Esophagus squamous epithelium (tissue), 5 donors: ENCODE measurements around the gene PITRM1. TPM values are rescaled to one million over a fixed set of nuclear protein-coding genes. Genes with fewer than 3 reads are reported as not detected.

Experiments
- DNase-seq: peaks from one replicate; lab custom pipeline; 2025; lab: John Stamatoyannopoulos, UW
- H3K27ac ChIP-seq, 4 donors: fragments of 200-600 bp; sonication (generic); one replicate each; pipeline ENCODE4 v1.5.1; 2016 to 2019; ENCODE audit warnings: mild to moderate bottlenecking in 1 of 4
- H3K27me3 ChIP-seq, 4 donors: fragments of 200-600 bp; sonication (generic); 1 replicate in 3 of 4; 2 replicates in 1 of 4; pipeline versions ENCODE4 v1.5.1 to v1.6.0; 2017 to 2021; ENCODE audit warnings: antibody characterized with exemption in 1 of 4
- H3K36me3 ChIP-seq, 3 donors: fragments of 200-600 bp; sonication (generic); one replicate each; pipeline ENCODE4 v1.5.1; 2016 to 2019
- H3K4me1 ChIP-seq, 3 donors: fragments of 200-600 bp; sonication (generic); one replicate each; pipeline ENCODE4 v1.5.1; 2017 to 2019
- H3K4me3 ChIP-seq, 4 donors: fragments of 200-600 bp; sonication (generic); 1 replicate in 3 of 4; 2 replicates in 1 of 4; pipeline ENCODE4 v1.5.1; 2016 to 2019; ENCODE audit warnings: mild to moderate bottlenecking in 2 of 4, moderate library complexity in 1 of 4
- H3K9me3 ChIP-seq, 3 donors: fragments of 200-600 bp; sonication (generic); one replicate each; pipeline ENCODE4 v1.5.1; 2016 to 2019
- POLR2A ChIP-seq, 4 donors: fragments of 450-650 bp; IDR thresholded peaks; one replicate each; pipeline ENCODE4 v1.6.1; 2017; ENCODE audit warnings: antibody characterized with exemption in 4 of 4, mild to moderate bottlenecking in 4 of 4, moderate library complexity in 3 of 4
- WGBS, 2 donors: methylation state at CpG; one replicate each; pipeline ENCODE4 v1.1.5; 2018; 5-methylcytosine and 5-hydroxymethylcytosine counted together
- intact Hi-C: fragments of 100-400 bp; cut with DNase I; formaldehyde crosslinking; loops from one replicate; pipeline ENCODE4 v1.15.0; 2022
- total RNA-seq, 4 donors: library from RNA; depleted of rRNA; stranded (reverse); fragments of >200 nt; gene quantifications; one replicate each; pipeline ENCODE4 v1.1.0, GENCODE V29; 2016
- TF ChIP-seq, protein P1 (sequence below), 6 experiments: fragments of 450-650 bp in 4 of 6; fragments of 200-600 bp in 2 of 6; sonication (generic) in 2 of 6; IDR thresholded peaks; one replicate each; pipeline ENCODE4 v1.5.1; 2016 to 2019; ENCODE audit warnings: antibody characterized with exemption in 6 of 6, mild to moderate bottlenecking in 4 of 6, moderate library complexity in 4 of 6
- donor health status: DM: yes; HTN: yes; CAD: no.

Gene PITRM1
- total RNA-seq, 4 donors from 2014 or later = 59.2 to 72.5 (median 65.9) TPM

DNA sequence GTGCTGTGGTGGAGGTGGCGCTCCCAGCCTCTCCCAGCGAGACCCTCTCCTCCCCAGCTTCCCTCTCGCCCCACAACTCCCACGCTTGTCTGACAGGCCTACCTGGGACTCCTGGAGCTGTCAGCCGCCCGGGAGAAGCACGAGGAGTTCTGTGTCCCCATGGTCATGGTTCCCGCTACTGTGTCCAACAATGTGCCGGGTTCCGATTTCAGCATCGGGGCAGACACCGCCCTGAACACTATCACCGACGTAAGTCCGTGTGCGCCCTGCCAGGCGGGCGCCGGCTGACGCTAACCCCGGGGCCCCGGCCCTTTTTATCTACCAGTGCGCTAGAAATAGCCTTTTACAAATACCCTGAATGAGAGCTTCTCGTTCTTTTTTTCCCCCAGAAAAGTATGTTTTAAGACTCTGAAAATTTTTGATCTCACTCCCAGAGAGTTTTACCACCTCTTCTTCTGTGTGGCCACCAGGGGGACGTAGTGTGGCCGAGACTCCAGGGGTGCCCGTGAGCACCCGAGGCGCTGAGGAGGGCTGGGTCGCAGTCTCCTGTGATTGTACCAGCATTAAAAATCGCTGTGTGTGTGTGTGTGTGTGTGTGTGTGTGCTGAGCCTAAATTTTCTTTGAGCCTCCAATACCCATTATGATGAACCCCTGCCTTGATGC lies 52.7 kb downstream of the PITRM1 start:
- DNase-seq = no peak
- H3K9me3 ChIP-seq = no peaks in the 10 kb centered on the region
- peak overlapping the region in 1 of 4 donors; percentile 25 for H3K27ac ChIP-seq
- H3K27me3 ChIP-seq = no peaks in the 10 kb centered on the region
- no peak overlapping the region for H3K4me3 ChIP-seq
- 67 to 88% methylated on average over 13 to 26 of the region's 31 CpGs for WGBS, 2 donors
- no peak for TF ChIP-seq POLR2A (IDR thresholded peaks at IDR 0.05)
- TF ChIP-seq, protein P1, sequence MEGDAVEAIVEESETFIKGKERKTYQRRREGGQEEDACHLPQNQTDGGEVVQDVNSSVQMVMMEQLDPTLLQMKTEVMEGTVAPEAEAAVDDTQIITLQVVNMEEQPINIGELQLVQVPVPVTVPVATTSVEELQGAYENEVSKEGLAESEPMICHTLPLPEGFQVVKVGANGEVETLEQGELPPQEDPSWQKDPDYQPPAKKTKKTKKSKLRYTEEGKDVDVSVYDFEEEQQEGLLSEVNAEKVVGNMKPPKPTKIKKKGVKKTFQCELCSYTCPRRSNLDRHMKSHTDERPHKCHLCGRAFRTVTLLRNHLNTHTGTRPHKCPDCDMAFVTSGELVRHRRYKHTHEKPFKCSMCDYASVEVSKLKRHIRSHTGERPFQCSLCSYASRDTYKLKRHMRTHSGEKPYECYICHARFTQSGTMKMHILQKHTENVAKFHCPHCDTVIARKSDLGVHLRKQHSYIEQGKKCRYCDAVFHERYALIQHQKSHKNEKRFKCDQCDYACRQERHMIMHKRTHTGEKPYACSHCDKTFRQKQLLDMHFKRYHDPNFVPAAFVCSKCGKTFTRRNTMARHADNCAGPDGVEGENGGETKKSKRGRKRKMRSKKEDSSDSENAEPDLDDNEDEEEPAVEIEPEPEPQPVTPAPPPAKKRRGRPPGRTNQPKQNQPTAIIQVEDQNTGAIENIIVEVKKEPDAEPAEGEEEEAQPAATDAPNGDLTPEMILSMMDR (IDR thresholded peaks at IDR 0.05) = peak in 4 of 6 experiments; percentile 16 to 41 (median 35)
- H3K4me1 ChIP-seq = peaks cover 0 to 13% (median 0%) of the 10 kb centered on the region in 3 donors
- peaks cover 7 to 93% (median 19%) of the 10 kb centered on the region in 3 donors for H3K36me3 ChIP-seq
- intact Hi-C loops = no loop called here

DNA sequence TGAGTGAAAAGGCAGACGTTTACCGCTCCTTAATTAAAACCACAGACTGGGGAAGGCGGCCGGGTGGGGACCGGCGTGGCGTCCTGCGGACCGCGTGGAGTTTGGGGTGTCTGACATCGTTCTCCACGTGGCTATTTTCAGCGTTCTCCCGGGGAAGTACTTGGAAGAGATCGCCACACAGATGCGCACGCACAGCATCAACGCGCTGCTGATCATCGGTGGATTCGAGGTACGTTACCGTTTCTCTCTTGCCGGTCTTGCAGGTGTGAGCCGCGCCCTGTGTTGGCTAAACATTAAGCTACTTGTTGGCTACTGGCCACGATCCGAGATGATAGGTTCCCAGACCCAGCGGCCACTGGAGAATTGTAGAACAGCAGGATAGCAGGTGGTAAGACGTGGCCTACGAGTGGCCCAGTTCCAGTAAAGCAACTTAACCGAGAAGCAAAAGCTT lies 53.9 kb downstream of the PITRM1 start:
- H3K4me3 ChIP-seq = no peak overlapping the region
- no peak for DNase-seq
- H3K27ac ChIP-seq = no peak overlapping the region
- intact Hi-C loops = no loop called here
- TF ChIP-seq, protein P1 (IDR thresholded peaks at IDR 0.05) = no peak
- no peak for TF ChIP-seq POLR2A (IDR thresholded peaks at IDR 0.05)
- H3K4me1 ChIP-seq = peaks cover 0 to 13% (median 0%) of the 10 kb centered on the region in 3 donors
- no peaks in the 10 kb centered on the region for H3K9me3 ChIP-seq
- 88 to 90% methylated on average over 24 to 28 of the region's 32 CpGs for WGBS, 2 donors
- no peaks in the 10 kb centered on the region for H3K27me3 ChIP-seq
- H3K36me3 ChIP-seq = peaks cover 7 to 93% (median 13%) of the 10 kb centered on the region in 3 donors

DNA sequence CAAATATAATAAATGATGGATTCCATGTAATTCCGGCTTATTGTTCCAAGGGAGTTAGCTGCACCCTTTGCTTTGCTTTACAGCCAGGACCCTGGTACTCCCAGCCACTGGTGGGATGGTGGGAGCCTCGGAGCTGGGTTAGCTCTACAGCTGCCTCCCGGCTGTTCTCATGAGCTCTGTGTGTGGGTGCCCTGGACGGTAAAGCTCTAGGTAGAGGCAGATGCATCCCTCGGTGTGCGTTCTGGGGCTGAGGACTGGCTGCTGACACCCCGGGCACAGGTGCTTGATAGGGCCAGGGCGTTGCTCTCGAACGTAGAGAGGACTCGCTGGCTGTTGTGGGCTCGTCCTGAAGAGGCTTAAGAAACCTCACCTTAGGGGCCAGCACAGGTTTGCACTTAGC lies 55.1 kb downstream of the PITRM1 start:
- DNase-seq = no peak
- intact Hi-C loops = no loop called here
- Histone ChIP-seq H3K27ac (no peak overlapping the region), H3K9me3 (no peaks in the 10 kb centered on the region), H3K27me3 (no peaks in the 10 kb centered on the region), H3K4me1 (peaks cover 0 to 13% (median 0%) of the 10 kb centered on the region in 3 donors), H3K4me3 (no peak overlapping the region), H3K36me3 (peaks cover 6 to 93% (median 7%) of the 10 kb centered on the region in 3 donors)
- TF ChIP-seq, protein P1 (IDR thresholded peaks at IDR 0.05) = no peak
- no peak for TF ChIP-seq POLR2A (IDR thresholded peaks at IDR 0.05)
- 97% methylated on average over 5 to 11 of the region's 12 CpGs for WGBS, 2 donors

DNA sequence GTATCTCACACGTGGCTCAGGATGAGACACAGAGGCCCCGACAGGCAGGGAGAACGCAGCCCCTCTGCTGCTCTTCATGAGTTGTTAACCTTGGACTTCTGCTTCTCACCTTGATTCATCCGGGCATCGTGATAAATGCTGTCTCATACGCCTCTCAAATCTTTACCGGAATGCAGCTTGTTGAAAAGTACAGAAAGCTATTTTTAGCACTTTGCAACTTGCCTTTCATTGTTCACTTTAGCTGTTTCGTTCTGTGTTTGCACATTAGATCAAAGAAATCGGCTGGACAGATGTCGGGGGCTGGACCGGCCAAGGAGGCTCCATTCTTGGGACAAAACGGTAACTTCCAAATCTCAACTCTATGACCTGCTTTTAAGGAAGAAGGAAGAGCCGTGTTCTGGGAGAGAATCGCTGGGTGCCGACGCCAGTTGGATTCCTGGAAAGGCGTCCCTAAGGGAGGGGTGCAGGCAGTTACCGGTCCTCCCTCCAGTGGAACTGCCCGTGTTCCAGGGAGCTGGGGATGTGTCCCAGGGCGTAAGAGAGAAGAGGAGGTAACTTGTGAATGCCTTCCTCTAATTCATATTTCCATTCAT lies 56.0 kb downstream of the PITRM1 start:
- H3K27ac ChIP-seq = peak overlapping the region in 1 of 4 donors; percentile 41
- H3K27me3 ChIP-seq = no peaks in the 10 kb centered on the region
- H3K4me3 ChIP-seq = no peak overlapping the region
- H3K36me3 ChIP-seq = peaks cover 6 to 94% (median 7%) of the 10 kb centered on the region in 3 donors
- no peaks in the 10 kb centered on the region for H3K9me3 ChIP-seq
- intact Hi-C loops = no loop called here
- H3K4me1 ChIP-seq = peaks cover 0 to 17% (median 3%) of the 10 kb centered on the region in 3 donors
- TF ChIP-seq, protein P1 (IDR thresholded peaks at IDR 0.05) = no peak
- TF ChIP-seq POLR2A (IDR thresholded peaks at IDR 0.05) = no peak
- DNase-seq = no peak
- 76 to 90% methylated on average over 16 to 20 of the region's 20 CpGs for WGBS, 2 donors

DNA sequence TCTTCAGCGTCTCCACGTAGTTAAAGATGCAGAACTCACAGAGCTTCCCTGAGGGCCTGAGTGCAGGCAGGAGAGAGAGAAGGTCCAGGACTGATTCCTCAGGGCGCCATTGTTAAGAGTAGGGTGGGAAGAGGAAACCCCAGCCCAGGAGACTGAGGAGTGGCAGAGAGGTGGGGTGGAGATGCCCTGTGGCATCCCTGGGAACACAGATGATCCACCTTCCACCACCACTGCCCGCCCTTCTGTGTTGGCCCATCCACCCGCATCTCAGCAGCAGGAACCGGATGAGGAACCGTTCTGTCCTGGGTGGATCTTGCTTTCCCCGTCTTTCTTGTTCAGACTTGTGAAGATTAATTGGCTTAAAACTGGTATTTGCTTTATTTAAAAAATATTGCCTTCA lies 56.9 kb downstream of the PITRM1 start:
- 55 to 57% methylated on average over 8 of the region's 8 CpGs for WGBS, 2 donors
- Histone ChIP-seq H3K9me3 (no peaks in the 10 kb centered on the region), H3K4me1 (peaks cover 0 to 26% (median 11%) of the 10 kb centered on the region in 3 donors), H3K4me3 (no peak overlapping the region), H3K27ac (peak overlapping the region in 1 of 4 donors; percentile 29), H3K27me3 (no peaks in the 10 kb centered on the region), H3K36me3 (peaks cover 6 to 95% (median 7%) of the 10 kb centered on the region in 3 donors)
- no peak for DNase-seq
- TF ChIP-seq, protein P1 (IDR thresholded peaks at IDR 0.05) = no peak
- TF ChIP-seq POLR2A (IDR thresholded peaks at IDR 0.05) = no peak
- intact Hi-C loops = no loop called here
